Mesothelial cell of epicardium (in vitro differentiated cells): ENCODE data around the gene TBC1D13. TPM values are rescaled to one million over a fixed set of nuclear protein-coding genes. Genes with fewer than 3 reads are reported as not detected.

Source experiments
- DNase-seq, 2 experiments: peaks; one replicate each; pipeline ENCODE4 v3.0.0; 2021; ENCODE audit warnings: low spot score in 2 of 2; ENCODE audit not compliant: unreplicated experiment in 2 of 2
- H3K27ac Mint-ChIP-seq: 2 replicates; pipeline ENCODE4 v1.8.0; 2021; ENCODE audit warnings: mixed read lengths
- H3K27me3 Mint-ChIP-seq: 2 replicates; pipeline ENCODE4 v1.8.0; 2021; ENCODE audit warnings: low read depth, mixed read lengths
- H3K36me3 Mint-ChIP-seq: 2 replicates; pipeline ENCODE4 v1.8.0; 2021; ENCODE audit warnings: mixed read lengths
- H3K4me1 Mint-ChIP-seq: 2 replicates; pipeline ENCODE4 v1.8.0; 2021; ENCODE audit warnings: mixed read lengths
- H3K4me3 Mint-ChIP-seq: 2 replicates; pipeline ENCODE4 v1.8.0; 2021; ENCODE audit warnings: mild to moderate bottlenecking, moderate library complexity, mixed read lengths
- H3K9me3 Mint-ChIP-seq: 2 replicates; pipeline ENCODE4 v1.8.0; 2021; ENCODE audit warnings: mixed read lengths
- total RNA-seq: library from RNA; stranded (reverse); gene quantifications from 3 replicates; pipeline ENCODE4 v1.2.1, GENCODE V29; 2021
- TF ChIP-seq, protein P1 (sequence below): fragments of 200-600 bp; sonication (generic); IDR thresholded peaks from one replicate; pipeline ENCODE4 v1.5.0; 2021; ENCODE audit warnings: antibody characterized with exemption; ENCODE audit not compliant: unreplicated experiment

The TBC1D13 gene
- total RNA-seq, 1 donor from 2014 or later: 37.8 TPM

DNA sequence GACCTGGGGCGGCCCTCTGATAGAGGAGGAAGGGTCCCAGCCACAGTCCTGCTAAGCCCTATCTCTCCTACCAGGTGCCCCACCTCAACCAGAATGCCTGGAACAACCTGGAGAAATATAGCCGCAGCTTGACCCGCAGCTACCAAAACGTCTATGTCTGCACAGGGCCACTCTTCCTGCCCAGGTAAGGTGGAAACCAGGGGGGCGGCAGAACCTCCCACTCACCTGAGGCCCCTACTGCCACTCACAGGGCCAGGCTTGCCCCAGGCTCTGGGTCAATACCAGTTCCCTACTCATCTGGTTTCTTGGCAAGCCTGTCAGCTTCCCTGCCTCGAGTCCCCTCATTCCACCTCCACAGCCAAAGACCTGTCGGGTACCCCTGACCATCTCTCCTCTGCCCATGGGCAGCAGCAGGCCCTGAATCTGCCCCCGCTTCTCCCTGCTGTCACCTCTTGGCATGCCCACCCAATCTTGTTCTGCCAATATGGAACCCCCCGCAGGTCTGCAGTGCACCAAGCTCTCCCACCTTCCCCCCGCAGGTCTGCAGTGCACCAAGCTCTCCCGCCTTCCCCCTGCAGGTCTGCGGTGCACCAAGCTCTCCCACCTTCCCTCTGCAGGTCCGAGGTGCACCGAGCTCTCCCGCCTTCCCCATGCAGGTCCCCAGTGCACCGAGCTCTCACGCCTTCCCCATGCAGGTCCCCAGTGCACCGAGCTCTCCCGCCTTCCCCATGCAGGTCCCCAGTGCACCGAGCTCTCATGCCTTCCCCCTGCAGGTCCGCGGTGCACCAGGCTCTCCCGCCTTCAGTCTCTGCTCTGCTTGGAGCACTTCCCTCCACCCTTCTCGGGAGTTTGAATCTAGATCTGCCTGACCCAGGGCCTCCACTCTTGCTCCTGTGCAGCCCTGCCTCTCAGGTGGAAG lies 33.9 kb downstream of the TBC1D13 start:
- Mint-ChIP-seq H3K27ac (no peak overlapping the region), H3K4me3 (no peak overlapping the region), H3K36me3 (peaks cover 10% of the 10 kb centered on the region), H3K27me3 (no peaks in the 10 kb centered on the region), H3K9me3 (no peaks in the 10 kb centered on the region), H3K4me1 (peaks cover 3% of the 10 kb centered on the region)
- DNase-seq: no peak
- TF ChIP-seq, protein P1, sequence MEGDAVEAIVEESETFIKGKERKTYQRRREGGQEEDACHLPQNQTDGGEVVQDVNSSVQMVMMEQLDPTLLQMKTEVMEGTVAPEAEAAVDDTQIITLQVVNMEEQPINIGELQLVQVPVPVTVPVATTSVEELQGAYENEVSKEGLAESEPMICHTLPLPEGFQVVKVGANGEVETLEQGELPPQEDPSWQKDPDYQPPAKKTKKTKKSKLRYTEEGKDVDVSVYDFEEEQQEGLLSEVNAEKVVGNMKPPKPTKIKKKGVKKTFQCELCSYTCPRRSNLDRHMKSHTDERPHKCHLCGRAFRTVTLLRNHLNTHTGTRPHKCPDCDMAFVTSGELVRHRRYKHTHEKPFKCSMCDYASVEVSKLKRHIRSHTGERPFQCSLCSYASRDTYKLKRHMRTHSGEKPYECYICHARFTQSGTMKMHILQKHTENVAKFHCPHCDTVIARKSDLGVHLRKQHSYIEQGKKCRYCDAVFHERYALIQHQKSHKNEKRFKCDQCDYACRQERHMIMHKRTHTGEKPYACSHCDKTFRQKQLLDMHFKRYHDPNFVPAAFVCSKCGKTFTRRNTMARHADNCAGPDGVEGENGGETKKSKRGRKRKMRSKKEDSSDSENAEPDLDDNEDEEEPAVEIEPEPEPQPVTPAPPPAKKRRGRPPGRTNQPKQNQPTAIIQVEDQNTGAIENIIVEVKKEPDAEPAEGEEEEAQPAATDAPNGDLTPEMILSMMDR: no peak

DNA sequence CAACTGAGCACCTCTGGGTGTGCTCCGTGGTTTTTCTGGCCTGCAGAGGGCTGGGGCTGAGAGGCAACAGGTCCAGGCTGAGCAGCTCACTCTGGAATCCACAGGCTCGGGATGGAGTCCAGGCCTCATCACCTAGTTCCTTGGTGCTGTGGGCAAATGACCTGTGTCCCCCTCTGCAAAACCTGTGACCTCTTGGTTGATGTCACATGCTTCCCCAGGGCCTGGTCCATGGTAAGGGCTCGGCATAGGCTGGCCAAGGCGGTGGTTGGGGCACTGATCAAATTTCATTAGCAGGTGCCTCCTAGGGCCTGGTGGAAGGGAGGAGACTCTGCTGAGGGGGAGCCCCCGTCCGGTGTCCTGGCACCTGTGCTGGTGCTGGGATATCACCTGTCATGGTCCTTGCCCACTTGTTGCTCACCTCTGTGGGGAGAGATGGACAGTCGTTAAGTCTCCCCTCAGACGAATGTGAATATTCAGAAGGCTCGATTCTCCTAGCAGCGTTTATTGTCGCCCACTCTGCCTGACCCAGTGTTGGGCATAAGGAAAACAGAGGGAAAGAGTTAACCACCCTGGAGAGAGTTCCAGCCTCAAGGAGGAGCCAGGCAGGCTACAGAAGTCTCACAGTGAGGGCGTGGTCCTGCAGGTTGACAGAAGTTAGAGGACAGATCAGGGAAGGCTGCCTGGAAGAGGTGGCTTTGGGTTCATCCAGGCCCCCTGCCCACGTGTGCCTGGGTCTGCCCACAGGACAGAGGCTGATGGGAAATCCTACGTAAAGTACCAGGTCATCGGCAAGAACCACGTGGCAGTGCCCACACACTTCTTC lies 34.7 kb downstream of the TBC1D13 start:
- Mint-ChIP-seq H3K4me3 (no peak overlapping the region), H3K27ac (no peak overlapping the region), H3K36me3 (peaks cover 10% of the 10 kb centered on the region), H3K9me3 (no peaks in the 10 kb centered on the region), H3K27me3 (no peaks in the 10 kb centered on the region), H3K4me1 (peaks cover 3% of the 10 kb centered on the region)
- no peak for DNase-seq
- TF ChIP-seq, protein P1: no peak

- peaks cover 3% of the 10 kb centered on the region for H3K4me1 Mint-ChIP-seq
- DNase-seq: no peak
- H3K27me3 Mint-ChIP-seq: no peaks in the 10 kb centered on the region
- no peak overlapping the region for H3K27ac Mint-ChIP-seq
- no peaks in the 10 kb centered on the region for H3K9me3 Mint-ChIP-seq
- TF ChIP-seq, protein P1: no peak
- peaks cover 13% of the 10 kb centered on the region for H3K36me3 Mint-ChIP-seq
- no peak overlapping the region for H3K4me3 Mint-ChIP-seq
These were observed 35.5 kb downstream of the TBC1D13 start for GRCh38 chr9:128822407-128823042.

DNA sequence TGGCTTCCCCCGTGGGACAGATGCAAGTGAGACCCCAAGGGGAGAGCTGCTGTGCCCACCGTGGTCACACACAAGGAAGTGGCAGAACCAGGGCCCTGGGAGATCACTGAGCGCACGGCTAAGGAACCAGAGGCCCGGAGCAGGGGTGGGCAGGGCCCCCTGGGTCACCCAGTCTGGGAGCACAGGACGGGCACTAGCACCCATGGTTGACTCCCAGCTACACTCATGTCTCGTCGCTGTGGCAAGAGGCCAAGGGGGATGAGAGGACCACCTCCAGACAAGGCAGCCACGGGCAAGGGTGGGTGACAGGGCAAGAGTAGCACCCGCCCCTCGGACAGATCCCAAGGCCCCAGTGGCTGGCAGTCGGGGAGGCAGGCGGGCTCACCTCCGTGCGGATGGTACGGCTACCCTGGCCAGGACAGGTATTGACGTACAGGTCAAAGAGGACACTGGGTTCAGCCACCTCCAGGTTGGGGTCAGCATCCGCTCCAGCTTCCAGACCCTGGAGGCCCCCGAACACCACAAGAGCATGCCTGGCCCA lies 36.4 kb downstream of the TBC1D13 start:
- peaks cover 4% of the 10 kb centered on the region for H3K4me1 Mint-ChIP-seq
- H3K27me3 Mint-ChIP-seq: no peaks in the 10 kb centered on the region
- TF ChIP-seq, protein P1: no peak
- H3K36me3 Mint-ChIP-seq: peaks cover 13% of the 10 kb centered on the region
- DNase-seq: no peak
- H3K9me3 Mint-ChIP-seq: no peaks in the 10 kb centered on the region
- no peak overlapping the region for H3K27ac Mint-ChIP-seq
- no peak overlapping the region for H3K4me3 Mint-ChIP-seq

DNA sequence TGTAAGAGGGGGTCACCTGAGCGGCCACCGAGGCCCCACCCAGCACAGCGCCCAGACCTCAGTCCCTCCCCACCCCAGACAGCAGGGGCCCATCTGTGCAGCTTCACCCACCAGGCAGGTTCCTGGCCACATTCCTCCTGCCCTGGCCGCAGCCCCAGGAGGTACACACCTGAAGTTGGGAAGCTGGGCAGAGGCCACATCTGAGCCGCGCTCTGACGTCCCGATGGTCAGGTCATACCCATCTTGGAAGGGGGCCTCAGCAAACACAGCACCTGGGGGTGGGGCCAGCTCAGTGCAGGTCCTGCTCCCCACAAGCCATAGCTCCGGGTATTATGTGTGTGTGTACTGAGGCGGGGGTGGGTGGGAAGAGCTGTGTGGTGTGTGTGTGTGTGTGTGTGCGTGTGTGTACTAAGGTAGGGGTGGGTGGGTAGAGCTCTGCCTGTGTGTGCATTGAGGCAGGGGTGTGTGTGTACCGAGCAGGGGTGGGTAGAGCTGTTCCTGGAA lies 36.9 kb downstream of the TBC1D13 start:
- Mint-ChIP-seq H3K27ac (no peak overlapping the region), H3K4me1 (peaks cover 10% of the 10 kb centered on the region), H3K27me3 (no peaks in the 10 kb centered on the region), H3K4me3 (no peak overlapping the region), H3K9me3 (no peaks in the 10 kb centered on the region), H3K36me3 (peaks cover 13% of the 10 kb centered on the region)
- TF ChIP-seq, protein P1: no peak
- DNase-seq: no peak
